Bronchial epithelial cell (primary cell): ENCODE data around the gene COL4A1. TPM values are rescaled to one million over a fixed set of nuclear protein-coding genes. Genes with fewer than 3 reads are reported as not detected.

Experiments used
- DNase-seq: peaks from one replicate; pipeline ENCODE4 v3.0.0-alpha.2; 2010; ENCODE audit warnings: low read depth
- FAIRE-seq: peaks from 2 replicates; lab custom pipeline; 2011; peaks lifted over from hg19 to GRCh38; lab: Jason Lieb, UNC
- H3K27me3 ChIP-seq: 2 replicates; pipeline ENCODE4 v1.5.1; 2011; ENCODE audit warnings: low read length; ENCODE audit not compliant: control insufficient read depth, insufficient read depth
- H3K36me3 ChIP-seq: 2 replicates; pipeline ENCODE4 v1.5.1; 2011; ENCODE audit warnings: low read length; ENCODE audit not compliant: control insufficient read depth, insufficient read depth
- H3K4me3 ChIP-seq: 2 replicates; pipeline ENCODE4 v1.5.1; 2011; ENCODE audit warnings: mild to moderate bottlenecking, low read depth, low read length, control low read depth
- CTCF ChIP-seq: IDR thresholded peaks from 2 replicates; pipeline ENCODE4 v1.5.1; 2011; ENCODE audit warnings: mild to moderate bottlenecking, moderate library complexity, low read length, control low read depth, inconsistent platforms; ENCODE audit not compliant: insufficient read depth, severe bottlenecking
- total RNA-seq: library from RNA; depleted of rRNA; stranded (reverse); fragments of >200 nt; gene quantifications from 2 replicates; pipeline ENCODE4 v1.2.1, GENCODE V29; 2014

COL4A1 gene
- total RNA-seq, 1 donor from 2014 or later: 7.4 TPM

- Histone ChIP-seq H3K4me3 (no peak overlapping the region), H3K27me3 (no peaks in the 10 kb centered on the region), H3K36me3 (no peaks in the 10 kb centered on the region)
- TF ChIP-seq CTCF: peak; percentile 19
- FAIRE-seq (no peak), DNase-seq (no peak)
Measured at GRCh38 chr13:110352735-110353134, 45.8 kb upstream of the COL4A1 start.

DNA sequence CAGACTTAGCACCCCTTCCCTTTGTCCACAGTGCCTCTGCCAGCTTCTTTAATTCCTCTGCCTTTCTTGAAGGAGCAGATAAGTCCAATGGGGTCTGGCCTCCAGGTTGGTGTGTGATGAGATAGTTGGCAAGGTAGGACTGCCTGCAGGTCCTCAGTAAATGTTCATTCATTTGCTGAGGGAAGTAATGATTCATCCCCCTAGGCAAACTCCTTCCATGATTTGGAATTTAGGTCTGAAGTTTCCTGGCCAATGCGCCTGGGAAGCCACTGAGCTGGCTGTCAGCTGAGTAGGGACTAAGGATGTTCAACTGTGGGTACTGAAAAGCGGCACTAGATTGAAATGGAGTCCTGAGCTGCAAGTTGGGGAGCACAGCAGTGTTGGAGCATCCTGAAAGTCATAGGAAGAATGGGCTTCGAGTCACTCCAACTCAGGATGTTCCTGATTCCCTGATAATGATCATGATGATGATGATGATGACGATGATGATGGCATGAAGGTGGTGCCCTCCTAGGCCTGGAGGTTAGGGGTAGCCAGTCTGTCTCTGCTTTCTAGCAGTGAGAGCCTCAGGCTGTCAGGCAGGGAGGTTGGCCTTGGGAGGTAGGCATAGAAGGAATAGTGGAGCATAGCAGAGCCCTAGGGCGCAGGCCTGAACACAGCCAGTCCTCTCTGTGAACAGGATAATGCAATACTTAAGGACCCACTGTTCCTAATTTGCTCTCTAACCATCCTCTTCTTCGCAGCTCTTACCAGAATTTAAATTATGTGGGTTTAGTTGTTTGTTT lies 44.9 kb upstream of the COL4A1 start:
- no peaks in the 10 kb centered on the region for H3K27me3 ChIP-seq
- H3K36me3 ChIP-seq: no peaks in the 10 kb centered on the region
- FAIRE-seq: no peak
- TF ChIP-seq CTCF: no peak
- H3K4me3 ChIP-seq: no peak overlapping the region
- peak; percentile 18 for DNase-seq

DNA sequence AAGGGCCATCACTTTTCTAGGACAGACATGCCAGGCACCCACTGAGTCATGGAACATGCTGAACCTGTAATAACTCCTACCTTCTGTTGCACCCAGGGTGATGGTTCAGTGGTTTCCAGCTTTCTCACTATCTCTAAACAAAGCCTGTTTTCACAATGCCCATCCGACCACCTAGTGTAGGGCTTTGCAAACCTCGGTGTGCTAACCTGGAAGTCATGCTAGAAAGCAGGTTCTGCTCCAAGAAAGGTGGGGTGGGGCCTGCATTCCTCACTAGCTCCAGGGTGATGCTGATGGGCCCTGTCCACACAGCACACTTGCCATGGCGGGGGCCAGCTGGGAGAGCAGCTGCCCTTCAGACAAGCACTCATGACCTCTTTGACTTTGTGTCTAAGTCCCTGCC lies 43.6 kb upstream of the COL4A1 start:
- H3K27me3 ChIP-seq: no peaks in the 10 kb centered on the region
- no peak overlapping the region for H3K4me3 ChIP-seq
- TF ChIP-seq CTCF: no peak
- FAIRE-seq (no peak), DNase-seq (no peak)
- no peaks in the 10 kb centered on the region for H3K36me3 ChIP-seq

GRCh38 chr13:110350049-110350448 lies 43.1 kb upstream of the COL4A1 start:
- DNase-seq: no peak
- Histone ChIP-seq H3K36me3 (no peaks in the 10 kb centered on the region), H3K4me3 (no peak overlapping the region), H3K27me3 (no peaks in the 10 kb centered on the region)
- no peak for TF ChIP-seq CTCF
- FAIRE-seq: no peak

DNA sequence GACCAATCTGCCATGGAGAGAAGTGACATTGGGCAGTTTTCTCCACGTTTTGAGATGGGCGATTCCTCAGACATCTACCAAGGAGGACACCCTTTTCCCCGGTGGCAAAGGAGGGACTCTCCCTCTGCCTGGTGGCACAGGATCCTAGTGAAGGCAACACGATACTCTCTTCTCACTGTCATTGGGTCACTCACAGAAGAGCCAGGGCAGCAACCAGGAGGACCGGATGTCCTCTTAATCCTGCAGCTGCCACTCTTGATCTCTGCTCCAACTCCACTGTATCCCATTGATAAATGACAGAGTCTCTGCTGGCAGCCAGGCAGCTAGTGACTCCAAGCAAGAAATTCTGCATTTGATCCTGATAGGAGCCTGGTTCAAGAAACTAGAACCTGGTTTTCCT lies 42.3 kb upstream of the COL4A1 start:
- DNase-seq: no peak
- H3K36me3 ChIP-seq: no peaks in the 10 kb centered on the region
- FAIRE-seq: no peak
- no peak overlapping the region for H3K4me3 ChIP-seq
- H3K27me3 ChIP-seq: no peaks in the 10 kb centered on the region
- TF ChIP-seq CTCF: no peak
